Measurements from ENCODE around the gene A2ML1.

The A2ML1 gene

DNA sequence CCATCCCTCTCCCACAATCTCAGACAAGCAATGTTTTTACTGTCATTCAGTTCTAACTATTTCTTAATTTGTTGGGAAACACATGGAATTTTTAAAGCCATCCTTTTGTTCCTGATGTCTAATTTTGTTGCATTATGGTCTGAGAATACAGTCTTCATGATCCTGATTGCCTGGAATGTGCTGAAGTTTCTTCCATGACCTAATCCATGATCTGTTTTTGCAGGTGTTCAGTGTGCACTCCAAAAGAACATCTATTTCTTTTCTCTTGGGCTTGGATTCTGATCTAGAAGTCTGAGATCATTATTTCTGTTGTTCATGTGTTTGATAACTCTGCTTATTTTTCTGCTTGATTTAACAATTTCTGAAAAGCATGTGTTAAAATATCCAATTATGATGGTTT is 48.6 kb downstream of the A2ML1 start:
- Histone ChIP-seq H3K36me3 (ENCODE audit: control insufficient read depth in 1 of 2, insufficient read depth in 2 of 2, low read length in 2 of 2) (no peaks in the 10 kb centered on the region), H3K4me3 (ENCODE audit: low read depth in 1 of 2, low read length in 2 of 2) (no peak overlapping the region), H3K9me3 (ENCODE audit: control insufficient read depth in 1 of 2, low read length in 2 of 2) (no peaks in the 10 kb centered on the region), H3K27me3 (ENCODE audit: control insufficient read depth in 1 of 2, insufficient read depth in 2 of 2, low read length in 2 of 2) (no peaks in the 10 kb centered on the region), H3K9ac (ENCODE audit: low read depth in 1 of 2, low read length in 2 of 2) (no peak overlapping the region), H3K27ac (ENCODE audit: low read depth, low read length) (no peak overlapping the region), H3K4me1 (ENCODE audit: control insufficient read depth in 1 of 2, insufficient read depth in 2 of 2, low read length in 2 of 2) (no peaks in the 10 kb centered on the region)

- Histone ChIP-seq H3K27ac (ENCODE audit: low read depth, low read length) (no peak overlapping the region), H3K9me3 (ENCODE audit: control insufficient read depth in 1 of 2, low read length in 2 of 2) (no peaks in the 10 kb centered on the region), H3K4me1 (ENCODE audit: control insufficient read depth in 1 of 2, insufficient read depth in 2 of 2, low read length in 2 of 2) (no peaks in the 10 kb centered on the region), H3K27me3 (ENCODE audit: control insufficient read depth in 1 of 2, insufficient read depth in 2 of 2, low read length in 2 of 2) (no peaks in the 10 kb centered on the region), H3K9ac (ENCODE audit: low read depth in 1 of 2, low read length in 2 of 2) (no peak overlapping the region), H3K36me3 (ENCODE audit: control insufficient read depth in 1 of 2, insufficient read depth in 2 of 2, low read length in 2 of 2) (no peaks in the 10 kb centered on the region), H3K4me3 (ENCODE audit: low read depth in 1 of 2, low read length in 2 of 2) (no peak overlapping the region)
Measured at GRCh38 chr12:8876887-8877286, 54.5 kb downstream of the A2ML1 start.

DNA sequence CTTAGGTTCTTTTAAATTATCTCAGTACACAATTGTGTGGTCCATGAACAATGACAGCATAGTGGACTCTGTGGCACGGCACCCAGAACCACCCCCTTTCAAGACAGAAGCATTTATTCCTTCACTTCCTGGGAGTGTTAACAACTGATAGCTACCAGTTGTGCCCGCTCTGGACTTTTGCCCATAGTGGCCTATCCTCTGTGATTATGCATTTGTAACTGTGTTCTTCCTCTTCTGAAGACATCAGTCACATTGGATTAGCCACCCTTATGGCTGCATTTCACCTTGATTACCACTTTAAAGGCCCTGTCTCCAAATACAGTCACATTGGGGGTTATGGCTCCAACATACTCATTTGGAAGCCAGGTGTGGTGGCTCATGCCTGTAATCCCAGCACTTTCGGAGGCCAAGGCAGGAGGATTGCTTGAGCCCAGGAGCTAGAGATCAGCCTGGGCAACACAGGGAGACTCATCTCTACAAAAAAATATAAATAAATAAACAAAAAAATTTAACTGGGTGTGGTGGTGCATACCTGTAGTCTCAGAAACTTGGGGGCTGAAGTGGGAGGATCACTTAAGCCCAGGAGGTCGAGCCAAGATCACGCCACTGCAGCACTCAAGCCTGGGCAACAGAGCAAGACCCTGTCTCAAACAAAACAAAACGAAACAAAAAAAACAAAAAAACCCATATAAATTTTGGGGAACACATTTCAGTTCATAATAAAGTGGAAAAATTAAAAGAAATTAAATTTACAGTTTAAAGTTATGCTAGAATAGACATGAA is 64.3 kb downstream of the A2ML1 start:
- no peak overlapping the region for H3K27ac ChIP-seq (ENCODE audit: low read depth, low read length)
- no peaks in the 10 kb centered on the region for H3K9me3 ChIP-seq (ENCODE audit: control insufficient read depth in 1 of 2, low read length in 2 of 2)
- H3K36me3 ChIP-seq (ENCODE audit: control insufficient read depth in 1 of 2, insufficient read depth in 2 of 2, low read length in 2 of 2) = no peaks in the 10 kb centered on the region
- no peaks in the 10 kb centered on the region for H3K4me1 ChIP-seq (ENCODE audit: control insufficient read depth in 1 of 2, insufficient read depth in 2 of 2, low read length in 2 of 2)
- no peak overlapping the region for H3K4me3 ChIP-seq (ENCODE audit: low read depth in 1 of 2, low read length in 2 of 2)
- H3K9ac ChIP-seq (ENCODE audit: low read depth in 1 of 2, low read length in 2 of 2) = no peak overlapping the region
- no peaks in the 10 kb centered on the region for H3K27me3 ChIP-seq (ENCODE audit: control insufficient read depth in 1 of 2, insufficient read depth in 2 of 2, low read length in 2 of 2)

DNA sequence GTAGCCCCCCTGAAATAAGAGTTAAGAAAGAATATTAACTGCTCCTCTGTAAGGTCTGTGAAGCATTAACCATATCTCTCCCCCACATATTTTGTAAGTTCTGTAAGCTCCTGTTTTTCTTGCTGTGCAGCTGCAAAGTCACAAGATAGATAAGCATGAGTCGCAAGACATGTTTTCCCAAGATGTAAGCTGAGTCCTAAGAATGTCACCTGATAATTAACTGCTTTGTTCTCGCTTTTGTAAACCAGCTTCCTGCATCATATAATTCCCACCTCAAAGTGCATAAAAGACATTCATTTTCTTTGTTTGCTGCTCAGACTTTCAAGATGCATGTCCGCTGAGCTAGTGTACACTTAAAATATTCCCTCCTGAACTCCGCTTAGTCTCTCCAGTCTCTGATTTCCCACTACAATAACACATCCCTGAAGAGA is 64.9 kb downstream of the A2ML1 start:
- H3K27ac ChIP-seq (ENCODE audit: low read depth, low read length) = no peak overlapping the region
- H3K9ac ChIP-seq (ENCODE audit: low read depth in 1 of 2, low read length in 2 of 2) = no peak overlapping the region
- no peaks in the 10 kb centered on the region for H3K36me3 ChIP-seq (ENCODE audit: control insufficient read depth in 1 of 2, insufficient read depth in 2 of 2, low read length in 2 of 2)
- no peaks in the 10 kb centered on the region for H3K9me3 ChIP-seq (ENCODE audit: control insufficient read depth in 1 of 2, low read length in 2 of 2)
- no peak overlapping the region for H3K4me3 ChIP-seq (ENCODE audit: low read depth in 1 of 2, low read length in 2 of 2)
- no peaks in the 10 kb centered on the region for H3K4me1 ChIP-seq (ENCODE audit: control insufficient read depth in 1 of 2, insufficient read depth in 2 of 2, low read length in 2 of 2)
- H3K27me3 ChIP-seq (ENCODE audit: control insufficient read depth in 1 of 2, insufficient read depth in 2 of 2, low read length in 2 of 2) = no peaks in the 10 kb centered on the region

DNA sequence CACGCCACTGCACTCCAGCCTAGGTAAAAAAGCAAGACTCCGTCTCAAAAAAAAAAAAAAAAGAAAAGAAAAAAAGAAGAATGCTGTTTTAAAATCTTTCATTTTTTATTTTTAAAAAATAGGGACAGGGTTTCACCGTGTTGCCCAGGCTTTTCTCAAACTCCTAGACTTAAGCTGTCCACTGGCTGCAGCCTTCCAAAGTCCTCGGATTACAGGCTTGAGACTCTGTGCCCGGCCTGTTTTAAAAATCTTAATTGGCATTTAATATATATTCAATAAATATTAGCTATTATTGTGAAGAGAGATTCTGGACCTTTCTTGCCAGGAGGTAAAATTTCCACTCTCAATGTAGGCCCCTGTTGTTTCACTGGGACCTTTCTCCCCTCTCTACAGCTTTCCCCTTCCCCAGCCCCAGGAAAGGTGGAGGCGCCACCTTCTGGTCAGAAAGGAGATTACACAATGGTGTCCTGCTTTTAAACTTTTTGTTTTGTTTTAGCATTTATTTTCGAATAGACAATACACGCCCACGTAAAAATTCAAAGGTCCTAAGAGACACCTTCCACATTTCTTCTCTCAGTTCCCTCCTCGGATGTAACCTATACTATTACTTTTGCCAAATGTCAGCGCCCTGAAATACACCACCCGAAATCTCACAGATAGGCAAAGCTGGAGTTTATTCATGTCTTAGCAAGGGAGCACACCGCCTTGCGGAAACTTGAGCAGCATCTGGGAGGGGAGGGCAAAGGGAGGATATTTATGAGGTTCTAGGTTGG is 68.1 kb downstream of the A2ML1 start:
- Histone ChIP-seq H3K36me3 (ENCODE audit: control insufficient read depth in 1 of 2, insufficient read depth in 2 of 2, low read length in 2 of 2) (no peaks in the 10 kb centered on the region), H3K9ac (ENCODE audit: low read depth in 1 of 2, low read length in 2 of 2) (peak overlapping the region in 1 of 2 donors; percentile 66), H3K27ac (ENCODE audit: low read depth, low read length) (no peak overlapping the region), H3K4me1 (ENCODE audit: control insufficient read depth in 1 of 2, insufficient read depth in 2 of 2, low read length in 2 of 2) (no peaks in the 10 kb centered on the region), H3K9me3 (ENCODE audit: control insufficient read depth in 1 of 2, low read length in 2 of 2) (no peaks in the 10 kb centered on the region), H3K4me3 (ENCODE audit: low read depth in 1 of 2, low read length in 2 of 2) (peak overlapping the region; percentile 63 to 76), H3K27me3 (ENCODE audit: control insufficient read depth in 1 of 2, insufficient read depth in 2 of 2, low read length in 2 of 2) (no peaks in the 10 kb centered on the region)

DNA sequence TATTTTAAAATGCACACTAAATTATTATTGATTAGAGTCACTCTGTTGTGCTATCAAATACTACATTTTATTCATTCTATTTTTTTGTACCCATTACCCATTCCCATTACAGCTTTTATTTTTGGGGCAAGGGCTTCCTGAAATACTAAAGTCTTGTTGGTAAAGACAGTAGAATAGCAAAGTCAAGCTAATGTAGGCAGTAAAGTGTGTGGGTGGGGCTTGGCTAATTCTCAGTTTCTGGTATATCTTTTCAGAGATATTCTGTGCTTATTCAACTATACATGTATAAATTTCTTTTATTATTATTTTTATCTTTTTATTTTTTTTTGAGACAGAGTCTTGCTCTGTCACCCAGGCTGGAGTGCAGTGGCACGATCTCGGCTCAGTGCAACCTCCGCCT is 69.6 kb downstream of the A2ML1 start:
- Histone ChIP-seq H3K27me3 (ENCODE audit: control insufficient read depth in 1 of 2, insufficient read depth in 2 of 2, low read length in 2 of 2) (no peaks in the 10 kb centered on the region), H3K4me1 (ENCODE audit: control insufficient read depth in 1 of 2, insufficient read depth in 2 of 2, low read length in 2 of 2) (no peaks in the 10 kb centered on the region), H3K9ac (ENCODE audit: low read depth in 1 of 2, low read length in 2 of 2) (no peak overlapping the region), H3K36me3 (ENCODE audit: control insufficient read depth in 1 of 2, insufficient read depth in 2 of 2, low read length in 2 of 2) (no peaks in the 10 kb centered on the region), H3K4me3 (ENCODE audit: low read depth in 1 of 2, low read length in 2 of 2) (no peak overlapping the region), H3K9me3 (ENCODE audit: control insufficient read depth in 1 of 2, low read length in 2 of 2) (no peaks in the 10 kb centered on the region), H3K27ac (ENCODE audit: low read depth, low read length) (no peak overlapping the region)

DNA sequence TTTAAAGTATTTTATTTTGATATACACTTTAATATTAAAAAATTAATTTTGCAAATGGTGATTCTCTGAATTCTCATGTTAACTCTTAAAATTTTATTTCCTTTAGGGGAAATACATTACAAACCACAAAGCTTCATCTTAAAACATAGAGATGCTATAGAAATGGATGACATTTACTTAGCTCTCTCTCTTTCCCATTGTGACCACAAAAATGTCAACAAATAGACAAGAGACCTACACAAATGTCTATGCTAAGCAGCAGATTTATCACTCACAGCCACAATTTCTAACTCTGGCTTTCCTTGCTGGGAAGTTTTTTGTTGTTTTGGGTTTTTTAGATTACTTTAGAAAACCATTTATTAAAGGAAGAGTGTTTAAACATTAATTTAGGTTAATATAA is 72.0 kb downstream of the A2ML1 start:
- no peaks in the 10 kb centered on the region for H3K27me3 ChIP-seq (ENCODE audit: control insufficient read depth in 1 of 2, insufficient read depth in 2 of 2, low read length in 2 of 2)
- no peak overlapping the region for H3K27ac ChIP-seq (ENCODE audit: low read depth, low read length)
- H3K4me1 ChIP-seq (ENCODE audit: control insufficient read depth in 1 of 2, insufficient read depth in 2 of 2, low read length in 2 of 2) = no peaks in the 10 kb centered on the region
- no peaks in the 10 kb centered on the region for H3K36me3 ChIP-seq (ENCODE audit: control insufficient read depth in 1 of 2, insufficient read depth in 2 of 2, low read length in 2 of 2)
- no peaks in the 10 kb centered on the region for H3K9me3 ChIP-seq (ENCODE audit: control insufficient read depth in 1 of 2, low read length in 2 of 2)
- no peak overlapping the region for H3K9ac ChIP-seq (ENCODE audit: low read depth in 1 of 2, low read length in 2 of 2)
- no peak overlapping the region for H3K4me3 ChIP-seq (ENCODE audit: low read depth in 1 of 2, low read length in 2 of 2)

- Histone ChIP-seq H3K36me3 (ENCODE audit: control insufficient read depth in 1 of 2, insufficient read depth in 2 of 2, low read length in 2 of 2) (no peaks in the 10 kb centered on the region), H3K27me3 (ENCODE audit: control insufficient read depth in 1 of 2, insufficient read depth in 2 of 2, low read length in 2 of 2) (no peaks in the 10 kb centered on the region), H3K4me1 (ENCODE audit: control insufficient read depth in 1 of 2, insufficient read depth in 2 of 2, low read length in 2 of 2) (no peaks in the 10 kb centered on the region), H3K9ac (ENCODE audit: low read depth in 1 of 2, low read length in 2 of 2) (no peak overlapping the region), H3K4me3 (ENCODE audit: low read depth in 1 of 2, low read length in 2 of 2) (no peak overlapping the region), H3K27ac (ENCODE audit: low read depth, low read length) (no peak overlapping the region), H3K9me3 (ENCODE audit: control insufficient read depth in 1 of 2, low read length in 2 of 2) (no peaks in the 10 kb centered on the region)
Measured at GRCh38 chr12:8894986-8895385, 72.6 kb downstream of the A2ML1 start.

DNA sequence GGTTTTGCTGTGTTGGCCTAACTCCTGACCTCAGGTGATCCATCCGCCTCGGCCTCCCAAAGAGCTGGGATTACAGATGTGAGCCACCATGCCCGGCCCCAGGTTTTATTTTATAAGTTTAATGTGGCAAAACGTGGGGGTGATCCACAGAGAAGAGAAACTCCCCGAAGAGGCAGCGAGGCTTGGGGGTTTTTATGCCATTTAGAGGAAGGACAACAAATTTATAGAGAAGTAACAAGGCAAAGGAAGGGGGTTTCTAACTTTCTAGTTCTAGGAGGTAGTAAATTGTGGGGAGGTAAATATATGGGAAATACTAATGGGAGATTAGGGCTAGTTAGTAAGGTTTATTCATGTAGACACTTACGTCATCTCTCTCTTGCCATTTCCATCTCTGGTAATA is 74.7 kb downstream of the A2ML1 start:
- Histone ChIP-seq H3K4me1 (ENCODE audit: control insufficient read depth in 1 of 2, insufficient read depth in 2 of 2, low read length in 2 of 2) (no peaks in the 10 kb centered on the region), H3K9me3 (ENCODE audit: control insufficient read depth in 1 of 2, low read length in 2 of 2) (no peaks in the 10 kb centered on the region), H3K36me3 (ENCODE audit: control insufficient read depth in 1 of 2, insufficient read depth in 2 of 2, low read length in 2 of 2) (no peaks in the 10 kb centered on the region), H3K4me3 (ENCODE audit: low read depth in 1 of 2, low read length in 2 of 2) (no peak overlapping the region), H3K27me3 (ENCODE audit: control insufficient read depth in 1 of 2, insufficient read depth in 2 of 2, low read length in 2 of 2) (no peaks in the 10 kb centered on the region), H3K27ac (ENCODE audit: low read depth, low read length) (no peak overlapping the region), H3K9ac (ENCODE audit: low read depth in 1 of 2, low read length in 2 of 2) (no peak overlapping the region)

DNA sequence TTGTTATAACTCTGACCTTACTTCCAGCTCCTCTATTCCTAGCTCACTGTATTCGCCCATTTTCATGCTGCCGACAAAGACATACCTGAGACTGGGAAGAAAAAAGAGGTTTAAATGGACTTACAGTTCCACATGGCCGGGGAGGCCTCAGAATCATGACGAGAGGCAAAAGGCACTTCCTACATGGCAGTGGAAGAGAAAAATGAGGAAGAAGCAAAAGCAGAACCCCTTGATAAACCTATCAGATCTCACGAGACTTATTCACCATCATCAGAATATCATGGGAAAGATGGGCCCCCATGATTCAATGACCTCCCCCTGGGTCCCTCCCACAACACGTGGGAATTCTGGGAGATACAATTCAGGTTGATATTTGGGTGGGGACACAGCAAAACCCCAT is 77.4 kb downstream of the A2ML1 start:
- H3K9ac ChIP-seq (ENCODE audit: low read depth in 1 of 2, low read length in 2 of 2) = no peak overlapping the region
- no peaks in the 10 kb centered on the region for H3K9me3 ChIP-seq (ENCODE audit: control insufficient read depth in 1 of 2, low read length in 2 of 2)
- H3K27me3 ChIP-seq (ENCODE audit: control insufficient read depth in 1 of 2, insufficient read depth in 2 of 2, low read length in 2 of 2) = no peaks in the 10 kb centered on the region
- H3K4me3 ChIP-seq (ENCODE audit: low read depth in 1 of 2, low read length in 2 of 2) = no peak overlapping the region
- no peaks in the 10 kb centered on the region for H3K36me3 ChIP-seq (ENCODE audit: control insufficient read depth in 1 of 2, insufficient read depth in 2 of 2, low read length in 2 of 2)
- no peak overlapping the region for H3K27ac ChIP-seq (ENCODE audit: low read depth, low read length)
- H3K4me1 ChIP-seq (ENCODE audit: control insufficient read depth in 1 of 2, insufficient read depth in 2 of 2, low read length in 2 of 2) = no peaks in the 10 kb centered on the region
